Hematopoietic multipotent progenitor cell treated with erythropoietin and hydrocortisone succinate and interleukin-3 and kit ligand, for 17 days (in vitro differentiated cells): ENCODE data around the gene ST6GALNAC4.

Source experiments
- DNase-seq: peaks from one replicate; pipeline ENCODE4 v3.0.0-alpha.2; 2015; ENCODE audit warnings: low spot score

ST6GALNAC4 gene

GRCh38 chr9:127916720-127917581, at the start of gene ST6GALNAC4:
TSS of gene ST6GALNAC4 (minus strand) at chr9:127917041. CDS start at chr9:127916419, 622 bp downstream.
- DNase-seq, result peak; percentile 95

GRCh38 chr9:127965953-127966352, 49.1 kb upstream of the ST6GALNAC4 start:
- DNase-seq, result no peak

- DNase-seq, result no peak
Measured at GRCh38 chr9:127963359-127964064, 46.7 kb upstream of the ST6GALNAC4 start.

- no peak for DNase-seq
Measured at GRCh38 chr9:127963041-127963358, 46.2 kb upstream of the ST6GALNAC4 start.

- DNase-seq, result no peak
Measured at GRCh38 chr9:127962278-127962677, 45.4 kb upstream of the ST6GALNAC4 start.

GRCh38 chr9:127961613-127962155, 44.8 kb upstream of the ST6GALNAC4 start:
- no peak for DNase-seq

- no peak for DNase-seq
Measured at GRCh38 chr9:127961155-127961490, 44.3 kb upstream of the ST6GALNAC4 start.

GRCh38 chr9:127960410-127961154, 43.7 kb upstream of the ST6GALNAC4 start:
- no peak for DNase-seq

GRCh38 chr9:127959841-127960409, 43.1 kb upstream of the ST6GALNAC4 start:
- no peak for DNase-seq

- DNase-seq, result no peak
Measured at GRCh38 chr9:127959398-127959797, 42.6 kb upstream of the ST6GALNAC4 start.

- DNase-seq, result no peak
Measured at GRCh38 chr9:127958728-127959127, 41.9 kb upstream of the ST6GALNAC4 start.

GRCh38 chr9:127955294-127956015, 38.6 kb upstream of the ST6GALNAC4 start:
- peak; percentile 69 for DNase-seq

GRCh38 chr9:127954831-127955293, 38.0 kb upstream of the ST6GALNAC4 start:
- no peak for DNase-seq

- no peak for DNase-seq
Measured at GRCh38 chr9:127953768-127954505, 37.1 kb upstream of the ST6GALNAC4 start.

- no peak for DNase-seq
Measured at GRCh38 chr9:127953154-127953553, 36.3 kb upstream of the ST6GALNAC4 start.

- no peak for DNase-seq
Measured at GRCh38 chr9:127950513-127951289, 33.9 kb upstream of the ST6GALNAC4 start.

GRCh38 chr9:127949827-127950512, 33.1 kb upstream of the ST6GALNAC4 start:
- peak; percentile 50 for DNase-seq

- DNase-seq, result no peak
Measured at GRCh38 chr9:127947841-127948710, 31.2 kb upstream of the ST6GALNAC4 start.
